Dedifferentiated amniotic fluid mesenchymal stem cell (primary cell): ENCODE measurements around the gene GRK5.
"Not testable (repeated sequence)": the region's sequence is repeated elsewhere in the genome, so short reads cannot be mapped to it uniquely, and the experiment has no call there.

Experiments used
- DNase-seq: peaks from one replicate; pipeline ENCODE4 v3.0.0-alpha.2; 2016; ENCODE audit errors: extremely low spot score

GRK5 gene

DNA sequence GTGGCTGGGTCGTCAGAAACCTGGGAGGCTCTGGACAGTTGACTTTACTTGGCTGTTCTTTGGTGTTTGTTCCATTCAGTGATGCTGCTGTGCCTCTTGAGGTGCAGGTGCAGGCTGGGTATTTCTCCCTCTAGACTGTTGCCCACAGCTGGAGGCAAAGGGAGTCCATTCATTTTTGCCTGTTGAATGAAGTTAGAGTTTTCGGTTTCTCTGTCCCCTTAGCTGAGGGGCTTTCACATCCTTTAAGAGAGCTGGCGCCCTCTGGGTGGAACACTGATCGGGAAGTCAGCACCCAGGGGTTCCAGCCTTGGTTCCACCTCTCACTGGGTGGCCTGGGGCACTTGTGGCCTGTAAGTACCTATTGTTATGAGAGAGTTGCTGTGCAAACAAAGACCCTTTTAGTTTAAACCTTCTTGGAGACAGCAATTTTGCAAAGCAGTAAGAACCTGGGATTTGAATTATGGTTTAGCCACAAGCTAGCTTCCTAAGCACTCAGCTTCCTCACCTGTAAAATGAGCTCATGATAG is 67.2 kb downstream of the GRK5 start:
- DNase-seq = no peak

GRCh38 chr10:119275085-119275484 is 67.7 kb downstream of the GRK5 start:
- no peak for DNase-seq

- not testable (repeated sequence) for DNase-seq
Observed at GRCh38 chr10:119276194-119276593, 68.8 kb downstream of the GRK5 start.

GRCh38 chr10:119278126-119278709 is 70.8 kb downstream of the GRK5 start:
- DNase-seq = no peak

DNA sequence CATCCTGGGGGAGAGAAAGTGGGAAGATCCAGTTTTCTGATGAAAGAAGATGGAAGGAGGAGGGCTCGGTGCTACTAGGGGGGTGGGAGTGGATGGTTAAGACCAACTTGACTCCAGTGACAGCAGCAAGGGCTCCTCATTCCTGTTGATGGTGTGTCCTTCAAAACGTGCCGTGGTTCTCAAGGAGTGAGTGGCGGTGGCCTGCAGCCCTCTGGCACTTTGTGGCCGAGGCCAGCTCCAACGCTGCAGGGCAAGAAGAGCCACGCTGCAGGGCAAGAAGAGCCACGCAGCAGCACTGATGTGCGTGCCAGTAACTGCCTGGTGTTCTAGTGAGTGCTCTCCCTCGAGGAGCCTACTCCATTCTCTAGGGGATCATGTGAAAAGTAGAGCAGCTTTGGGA is 72.1 kb downstream of the GRK5 start:
- DNase-seq = no peak

- DNase-seq = no peak
Observed at GRCh38 chr10:119281581-119282071, 74.3 kb downstream of the GRK5 start.

- no peak for DNase-seq
Observed at GRCh38 chr10:119282446-119282845, 75.1 kb downstream of the GRK5 start.

DNA sequence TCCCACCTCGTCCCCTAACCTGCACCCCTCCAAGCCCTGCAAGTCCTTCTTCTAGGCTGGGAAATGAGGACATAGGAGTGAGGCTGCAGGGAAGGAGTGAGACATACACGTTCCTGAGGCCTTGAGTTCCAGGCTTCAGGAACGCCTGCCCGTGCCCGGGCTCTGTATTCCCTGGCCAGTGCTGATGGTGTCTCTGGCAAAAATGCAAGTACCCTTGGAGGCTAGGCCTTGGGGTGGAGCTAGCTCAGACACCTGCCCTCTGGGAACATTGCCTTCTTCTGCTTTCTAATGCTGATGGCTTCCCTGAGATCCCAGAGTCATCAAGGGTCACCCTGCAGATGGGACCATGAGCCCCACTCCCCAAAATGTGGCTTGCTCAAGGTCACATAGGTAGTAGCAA is 76.0 kb downstream of the GRK5 start:
- no peak for DNase-seq

- DNase-seq = no peak
Observed at GRCh38 chr10:119283818-119284217, 76.4 kb downstream of the GRK5 start.

DNA sequence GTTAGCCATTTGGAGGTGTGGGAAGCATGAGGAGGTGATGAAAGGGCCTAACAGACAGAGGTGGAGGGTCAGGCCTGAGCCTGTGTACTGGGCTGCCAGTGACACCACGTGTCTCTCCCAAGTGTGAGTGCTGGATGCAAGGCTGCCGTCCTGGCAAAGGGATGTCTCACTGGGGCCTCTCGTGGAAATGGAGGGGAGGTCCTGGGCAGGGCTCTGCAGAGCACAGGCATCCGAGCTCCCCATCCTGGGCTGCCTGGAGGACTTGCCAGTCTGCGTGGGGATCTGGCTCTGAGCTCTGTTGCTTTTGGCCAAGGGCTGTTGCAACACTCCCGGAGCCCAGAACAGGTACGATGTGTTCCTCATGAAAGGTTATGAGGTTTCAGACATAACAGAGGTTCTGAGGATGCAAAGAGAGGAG is 77.3 kb downstream of the GRK5 start:
- no peak for DNase-seq

- no peak for DNase-seq
Observed at GRCh38 chr10:119285495-119286267, 78.3 kb downstream of the GRK5 start.

- no peak for DNase-seq
Observed at GRCh38 chr10:119286516-119286915, 79.1 kb downstream of the GRK5 start.

- no peak for DNase-seq
Observed at GRCh38 chr10:119286983-119287633, 79.7 kb downstream of the GRK5 start.

GRCh38 chr10:119288574-119289001 is 81.2 kb downstream of the GRK5 start:
- no peak for DNase-seq

DNA sequence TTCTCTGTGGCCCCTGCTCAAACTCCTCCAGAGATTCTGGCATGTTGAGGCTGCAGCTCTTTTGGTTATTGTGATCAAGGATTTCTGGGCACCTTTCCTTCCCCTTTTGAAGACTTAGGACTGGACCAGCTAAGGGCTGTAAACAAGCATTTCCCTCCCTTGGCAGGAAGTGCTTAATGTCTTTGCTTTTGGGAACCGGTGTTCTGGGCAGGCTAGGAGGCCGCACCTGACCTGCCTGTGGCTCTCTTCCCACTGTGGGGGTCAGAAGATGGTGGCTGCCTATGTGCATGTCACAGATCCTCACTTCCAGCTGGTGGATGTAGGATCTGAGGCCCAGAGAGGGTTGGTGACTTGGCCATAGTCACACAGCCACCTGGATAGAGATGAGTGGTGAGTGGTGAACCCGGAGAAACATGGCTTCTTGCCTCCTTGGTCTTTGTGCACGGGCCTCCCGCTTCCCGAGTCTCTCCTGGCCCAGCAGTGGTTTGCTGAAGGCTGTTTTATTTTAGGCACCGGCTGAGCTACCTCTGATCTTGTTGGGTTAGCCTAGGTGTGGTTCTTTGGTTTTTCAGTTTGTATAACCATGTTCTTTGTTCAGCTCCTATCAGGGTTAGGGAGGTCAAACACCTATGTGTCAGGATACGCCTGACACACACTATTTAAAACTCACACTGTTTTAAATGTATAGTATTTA is 82.0 kb downstream of the GRK5 start:
- DNase-seq = no peak

DNA sequence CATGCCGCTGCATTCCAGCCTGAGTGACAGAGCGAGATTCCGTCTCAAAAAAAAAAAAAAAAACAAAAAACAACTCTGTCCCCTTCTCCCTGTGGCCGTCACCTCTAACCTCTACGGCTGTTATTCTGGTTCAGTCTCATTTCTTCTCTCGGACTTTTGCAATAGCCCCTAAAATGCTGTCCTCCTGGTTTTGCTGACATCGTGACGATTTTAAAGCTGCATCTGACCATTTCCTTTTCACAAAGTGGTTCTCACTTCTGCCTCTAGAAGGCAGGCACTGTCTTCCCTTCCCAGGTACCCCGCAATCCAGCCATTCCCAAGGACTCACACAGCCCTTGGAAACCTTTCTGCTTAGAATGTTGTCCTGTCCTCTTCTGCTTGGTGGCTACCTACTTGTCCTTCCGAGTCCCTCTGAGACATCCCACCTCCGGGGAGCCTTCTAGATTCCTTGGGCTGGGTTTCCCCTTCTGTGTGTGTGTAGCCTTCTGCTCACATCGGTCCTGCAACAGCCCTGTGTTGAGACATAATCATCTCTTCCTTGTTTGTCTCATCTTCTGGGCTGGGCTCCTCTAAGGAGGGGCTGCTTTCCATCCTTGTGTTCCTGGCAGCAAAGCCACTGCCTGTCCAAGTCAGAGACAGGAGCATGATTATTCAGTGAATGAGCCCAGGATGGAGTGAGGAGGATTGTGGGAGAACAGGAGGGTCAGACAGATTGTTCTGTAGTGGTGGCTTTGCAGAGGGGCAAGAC is 83.1 kb downstream of the GRK5 start:
- no peak for DNase-seq

- DNase-seq = no peak
Observed at GRCh38 chr10:119291223-119291900, 84.0 kb downstream of the GRK5 start.

- no peak for DNase-seq
Observed at GRCh38 chr10:119292968-119293760, 85.8 kb downstream of the GRK5 start.

- DNase-seq = no peak
Observed at GRCh38 chr10:119296703-119297102, 89.3 kb downstream of the GRK5 start.
